Glutamatergic neuron (in vitro differentiated cells): ENCODE measurements around the gene CCDC146. TPM values are rescaled to one million over a fixed set of nuclear protein-coding genes. Genes with fewer than 3 reads are reported as not detected.
"Not testable (repeated sequence)": the region's sequence is repeated elsewhere in the genome, so short reads cannot be mapped to it uniquely, and the experiment has no call there.

Experiments used
- DNase-seq: peaks from one replicate; pipeline ENCODE4 v3.0.0; 2022
- H3K27ac Mint-ChIP-seq: one replicate; pipeline ENCODE4 v1.8.0; 2020; ENCODE audit warnings: mild to moderate bottlenecking, mixed read lengths, inconsistent platforms; ENCODE audit not compliant: unreplicated experiment
- H3K27me3 Mint-ChIP-seq: one replicate; pipeline ENCODE4 v1.8.0; 2020; ENCODE audit warnings: mild to moderate bottlenecking, moderate library complexity, mixed read lengths, inconsistent platforms; ENCODE audit not compliant: unreplicated experiment
- H3K36me3 Mint-ChIP-seq: one replicate; pipeline ENCODE4 v1.8.0; 2020; ENCODE audit warnings: mild to moderate bottlenecking, mixed read lengths, inconsistent platforms; ENCODE audit not compliant: unreplicated experiment
- H3K4me1 Mint-ChIP-seq: one replicate; pipeline ENCODE4 v1.8.0; 2020; ENCODE audit warnings: mild to moderate bottlenecking, low read depth, mixed read lengths, inconsistent platforms; ENCODE audit not compliant: unreplicated experiment
- H3K4me3 Mint-ChIP-seq: one replicate; pipeline ENCODE4 v1.8.0; 2020; ENCODE audit warnings: mild to moderate bottlenecking, mixed read lengths, inconsistent platforms; ENCODE audit not compliant: unreplicated experiment
- H3K9me3 Mint-ChIP-seq: one replicate; pipeline ENCODE4 v1.8.0; 2020; ENCODE audit warnings: mild to moderate bottlenecking, moderate library complexity, mixed read lengths, inconsistent platforms; ENCODE audit not compliant: unreplicated experiment
- CTCF ChIP-seq: fragments of 200-600 bp; sonication (generic); IDR thresholded peaks from one replicate; pipeline ENCODE4 v1.5.0; 2021; ENCODE audit not compliant: partially characterized antibody, unreplicated experiment
- total RNA-seq: library from RNA; stranded (reverse); fragmentation: NEBNext Ultra II Directional; extraction: Animal tissue kit (Norgen Biotek cat#: 25700); gene quantifications from one replicate; pipeline ENCODE4 v1.2.1, GENCODE V29; 2021; ENCODE audit not compliant: unreplicated experiment

CCDC146 gene
- total RNA-seq, 1 donor from 2014 or later: 3.7 TPM

- no peaks in the 10 kb centered on the region for H3K27me3 Mint-ChIP-seq
- H3K36me3 Mint-ChIP-seq: peaks cover 13% of the 10 kb centered on the region
- no peak for DNase-seq
- no peak overlapping the region for H3K4me3 Mint-ChIP-seq
- no peak for TF ChIP-seq CTCF
- H3K4me1 Mint-ChIP-seq: no peaks in the 10 kb centered on the region
- H3K9me3 Mint-ChIP-seq: no peaks in the 10 kb centered on the region
- H3K27ac Mint-ChIP-seq: no peak overlapping the region
These were observed 100.8 kb downstream of the CCDC146 start for GRCh38 chr7:77223261-77223660.

GRCh38 chr7:77226357-77226839 is 104.0 kb downstream of the CCDC146 start:
- H3K9me3 Mint-ChIP-seq: peaks cover 2% of the 10 kb centered on the region
- no peaks in the 10 kb centered on the region for H3K27me3 Mint-ChIP-seq
- no peak for TF ChIP-seq CTCF
- H3K4me3 Mint-ChIP-seq: no peak overlapping the region
- H3K36me3 Mint-ChIP-seq: no peaks in the 10 kb centered on the region
- no peak for DNase-seq
- no peaks in the 10 kb centered on the region for H3K4me1 Mint-ChIP-seq
- H3K27ac Mint-ChIP-seq: no peak overlapping the region

GRCh38 chr7:77228795-77229194 is 106.4 kb downstream of the CCDC146 start:
- not testable (repeated sequence) for DNase-seq, H3K27me3 Mint-ChIP-seq, H3K4me1 Mint-ChIP-seq, H3K36me3 Mint-ChIP-seq, H3K9me3 Mint-ChIP-seq, H3K4me3 Mint-ChIP-seq, H3K27ac Mint-ChIP-seq

- Mint-ChIP-seq H3K4me3 (no peak overlapping the region), H3K4me1 (no peaks in the 10 kb centered on the region), H3K27me3 (peaks cover 2% of the 10 kb centered on the region), H3K9me3 (peaks cover 2% of the 10 kb centered on the region), H3K36me3 (no peaks in the 10 kb centered on the region), H3K27ac (no peak overlapping the region)
- DNase-seq: no peak
- no peak for TF ChIP-seq CTCF
These were observed 110.1 kb downstream of the CCDC146 start for GRCh38 chr7:77232467-77232866.

GRCh38 chr7:77235276-77235675 is 112.9 kb downstream of the CCDC146 start:
- Mint-ChIP-seq H3K9me3 (peaks cover 2% of the 10 kb centered on the region), H3K4me3 (no peak overlapping the region), H3K36me3 (no peaks in the 10 kb centered on the region), H3K4me1 (no peaks in the 10 kb centered on the region), H3K27me3 (peaks cover 4% of the 10 kb centered on the region), H3K27ac (no peak overlapping the region)
- no peak for TF ChIP-seq CTCF
- DNase-seq: no peak
